G401 (cell line): Measurements from ENCODE around the gene PRR11. TPM values are rescaled to one million over a fixed set of nuclear protein-coding genes. Genes with fewer than 3 reads are reported as not detected.
"Not testable (repeated sequence)": the region's sequence is repeated elsewhere in the genome, so short reads cannot be mapped to it uniquely, and the experiment has no call there.

ENCODE experiments used
- DNase-seq: peaks from one replicate; pipeline ENCODE4 v3.0.0-alpha.2; 2015; ENCODE audit warnings: low spot score
- in situ Hi-C: cut with HindIII; loops from 2 replicates; pipeline ENCODE4 v1.10.0; 2016; ENCODE audit warnings: low sequenced_read_pairs, mixed read lengths
- total RNA-seq: library from RNA; depleted of rRNA; stranded (reverse); fragments of >200 nt; shearing (Covaris generic); gene quantifications from 2 replicates; pipeline ENCODE4 v1.2.3, GENCODE V29; 2014

The PRR11 gene
- total RNA-seq, 1 experiment from 2014 or later, result 25.8 TPM

- in situ Hi-C loops, result no loop called here
- DNase-seq, result no peak
Measured at GRCh38 chr17:59149841-59150511, 5.6 kb upstream of the PRR11 start.

- peak; percentile 30 for DNase-seq
- in situ Hi-C loops, result no loop called here
Measured at GRCh38 chr17:59151006-59151405, 4.5 kb upstream of the PRR11 start.

- in situ Hi-C loops, result no loop called here
- peak; percentile 12 for DNase-seq
Measured at GRCh38 chr17:59151591-59151990, 4.0 kb upstream of the PRR11 start.

- in situ Hi-C loops, result no loop called here
Measured at GRCh38 chr17:59152925-59153324, 2.6 kb upstream of the PRR11 start.

GRCh38 chr17:59154292-59154720 lies 1.2 kb upstream of the PRR11 start:
- in situ Hi-C loops, result no loop called here
- no peak for DNase-seq

More at GRCh38 chr17:59152925-59153324, 2.6 kb upstream of the PRR11 start:
- peak; percentile 5 for DNase-seq

GRCh38 chr17:59154721-59155438 lies 666 bp upstream of the PRR11 start, which contains the start of gene SKA2:
Gene SKA2 (minus strand): TSS chr17:59155186. CDS start chr17:59155163, 23 bp downstream.
- no peak for DNase-seq
- in situ Hi-C loops, result no loop called here

GRCh38 chr17:59160157-59161025 lies 4.8 kb downstream of the PRR11 start:
- no peak for DNase-seq
- in situ Hi-C loops, result no loop called here

GRCh38 chr17:59161477-59161876 lies 5.9 kb downstream of the PRR11 start:
- in situ Hi-C loops, result no loop called here
- DNase-seq, result no peak

- peak; percentile 38 for DNase-seq
- in situ Hi-C loops, result no loop called here
Measured at GRCh38 chr17:59165933-59166342, 10.4 kb downstream of the PRR11 start.

- no peak for DNase-seq
- in situ Hi-C loops, result no loop called here
Measured at GRCh38 chr17:59167571-59168001, 12.0 kb downstream of the PRR11 start.

- in situ Hi-C loops, result no loop called here
- DNase-seq, result no peak
Measured at GRCh38 chr17:59172436-59173004, 17.0 kb downstream of the PRR11 start.

- in situ Hi-C loops, result no loop called here
- DNase-seq, result no peak
Measured at GRCh38 chr17:59174671-59175070, 19.1 kb downstream of the PRR11 start.

- in situ Hi-C loops, result no loop called here
- no peak for DNase-seq
Measured at GRCh38 chr17:59175076-59175475, 19.5 kb downstream of the PRR11 start.

GRCh38 chr17:59178266-59178985 lies 22.9 kb downstream of the PRR11 start:
- in situ Hi-C loops, result no loop called here
- DNase-seq, result no peak

GRCh38 chr17:59179601-59180000 lies 24.1 kb downstream of the PRR11 start:
- DNase-seq, in situ Hi-C loops: not testable (repeated sequence)

- in situ Hi-C loops, result no loop called here
- no peak for DNase-seq
Measured at GRCh38 chr17:59180626-59181025, 25.1 kb downstream of the PRR11 start.

- in situ Hi-C loops, result no loop called here
- DNase-seq, result no peak
Measured at GRCh38 chr17:59181481-59181880, 25.9 kb downstream of the PRR11 start.

- in situ Hi-C loops, result no loop called here
- DNase-seq, result no peak
Measured at GRCh38 chr17:59185997-59186396, 30.5 kb downstream of the PRR11 start.

- DNase-seq, result no peak
- in situ Hi-C loops, result no loop called here
Measured at GRCh38 chr17:59186850-59187249, 31.3 kb downstream of the PRR11 start.
